WTC11 (cell line): ENCODE data around the gene CFAP299.
"Not testable (repeated sequence)": the region's sequence is repeated elsewhere in the genome, so short reads cannot be mapped to it uniquely, and the experiment has no call there.

ENCODE experiments used
- AFF4 ChIP-seq: sonication (generic); formaldehyde crosslinking; IDR thresholded peaks from 2 replicates; pipeline ENCODE4 v1.8.1; 2023; ENCODE audit warnings: mild to moderate bottlenecking, missing genetic modification reagents, borderline replicate concordance
- ESRRA ChIP-seq: sonication (generic); formaldehyde crosslinking; IDR thresholded peaks from 2 replicates; pipeline ENCODE4 v1.8.1; 2022; ENCODE audit warnings: mild to moderate bottlenecking, missing genetic modification reagents, borderline replicate concordance
- TEAD4 ChIP-seq: sonication (generic); formaldehyde crosslinking; IDR thresholded peaks from 2 replicates; pipeline ENCODE4 v1.8.0; 2022; ENCODE audit warnings: mild to moderate bottlenecking, missing genetic modification reagents

- TF ChIP-seq ESRRA (CRISPR knock-in tag); AFF4; TEAD4: not testable (repeated sequence)
These were observed 103.9 kb downstream of the CFAP299 start for GRCh38 chr4:80439294-80440061.
